Activated CD4-positive, alpha-beta T cell treated with anti-CD3 and anti-CD28 coated beads for 36 hours (primary cell): ENCODE measurements around the gene ZFAND3. TPM values are rescaled to one million over a fixed set of nuclear protein-coding genes. Genes with fewer than 3 reads are reported as not detected.

Experiments
- ATAC-seq: fragments of 200-7000 bp; cut with Tn5 transposase; one replicate; pipeline ENCODE4 v1.10.0; 2021; ENCODE audit warnings: mild to moderate bottlenecking, moderate library complexity
- CTCF ChIA-PET: fragments of 350-600 bp; sonication (Branson Sonifier 250); formaldehyde crosslinking; loops from one replicate; lab custom pipeline; 2021; ENCODE audit warnings: antibody characterized with exemption; lab: Charles Lee
- POLR2A ChIA-PET: fragments of 350-600 bp; sonication (Branson Sonifier 250); formaldehyde crosslinking; loops from one replicate; lab custom pipeline; 2021; ENCODE audit warnings: antibody characterized with exemption, inconsistent platforms; lab: Charles Lee
- DNase-seq: peaks from one replicate; pipeline ENCODE4 v3.0.0-alpha.2; 2020
- H3K27ac Mint-ChIP-seq: one replicate; pipeline ENCODE4 v1.8.0; 2021; ENCODE audit warnings: mixed read lengths
- H3K27me3 Mint-ChIP-seq: one replicate; pipeline ENCODE4 v1.8.0; 2021; ENCODE audit warnings: mixed read lengths
- H3K36me3 Mint-ChIP-seq: one replicate; pipeline ENCODE4 v1.8.0; 2021; ENCODE audit warnings: low read depth, mixed read lengths
- H3K4me1 Mint-ChIP-seq: one replicate; pipeline ENCODE4 v1.8.0; 2021; ENCODE audit warnings: mixed read lengths
- H3K4me3 Mint-ChIP-seq: one replicate; pipeline ENCODE4 v1.8.0; 2021; ENCODE audit warnings: mild to moderate bottlenecking, moderate library complexity, mixed read lengths
- H3K9me3 Mint-ChIP-seq: one replicate; pipeline ENCODE4 v1.8.0; 2021; ENCODE audit warnings: low read depth, mixed read lengths
- intact Hi-C, 2 experiments: fragments of 100-400 bp; cut with DNase I in 1 of 2; cut with micrococcal nuclease in 1 of 2; formaldehyde crosslinking; loops; one replicate each; pipeline versions ENCODE4 v1.14.2 to v1.15.1; 2022 to 2024; cut with DNase I, micrococcal nuclease
- total RNA-seq, 2 experiments: library from RNA; stranded (reverse); gene quantifications; one replicate each; pipeline ENCODE4 v1.2.3, GENCODE V29; 2021

The ZFAND3 gene
- total RNA-seq, 2 experiments from 2014 or later: 34.5 to 47.8 TPM

GRCh38 chr6:37897321-37897720 is 77.8 kb downstream of the ZFAND3 start:
- CTCF ChIA-PET: interaction anchor here (1.3 kb wide), 1 partner anchor 8 kb away, joined by 3 read pairs; no protein-coding TSS in a partner anchor
- H3K9me3 Mint-ChIP-seq: peaks cover 9% of the 10 kb centered on the region
- H3K4me1 Mint-ChIP-seq: peaks cover 40% of the 10 kb centered on the region
- H3K27ac Mint-ChIP-seq: no peak overlapping the region
- no peaks in the 10 kb centered on the region for H3K27me3 Mint-ChIP-seq
- peak; percentile 36 for ATAC-seq
- POLR2A ChIA-PET: no interaction called here
- intact Hi-C loops: no loop called here
- peaks cover 29% of the 10 kb centered on the region for H3K36me3 Mint-ChIP-seq
- H3K4me3 Mint-ChIP-seq: no peak overlapping the region
- DNase-seq: no peak

GRCh38 chr6:37897818-37898515 is 78.4 kb downstream of the ZFAND3 start:
- Mint-ChIP-seq H3K27ac (no peak overlapping the region), H3K27me3 (no peaks in the 10 kb centered on the region), H3K36me3 (peaks cover 22% of the 10 kb centered on the region), H3K4me1 (peaks cover 38% of the 10 kb centered on the region), H3K9me3 (peaks cover 9% of the 10 kb centered on the region), H3K4me3 (no peak overlapping the region)
- intact Hi-C loops: no loop called here
- CTCF ChIA-PET: interaction anchor here (1.3 kb wide), 1 partner anchor 8 kb away, joined by 3 read pairs; no protein-coding TSS in a partner anchor
- ATAC-seq: no peak
- POLR2A ChIA-PET: interaction anchor here (0.8 kb wide), 1 partner anchor 244 kb away, joined by 3 read pairs; no protein-coding TSS in a partner anchor
- no peak for DNase-seq

GRCh38 chr6:37903351-37904340 is 84.1 kb downstream of the ZFAND3 start:
- intact Hi-C loops: no loop called here
- CTCF ChIA-PET: interaction anchor here (0.8 to 1.6 kb wide), 3 partner anchors 32 to 85 kb away, joined by 3 to 5 read pairs (median 3); no protein-coding TSS in a partner anchor
- DNase-seq (no peak), ATAC-seq (no peak)
- peaks cover 10% of the 10 kb centered on the region for H3K36me3 Mint-ChIP-seq
- H3K9me3 Mint-ChIP-seq: no peaks in the 10 kb centered on the region
- POLR2A ChIA-PET: no interaction called here
- no peak overlapping the region for H3K4me3 Mint-ChIP-seq
- peaks cover 49% of the 10 kb centered on the region for H3K4me1 Mint-ChIP-seq
- H3K27me3 Mint-ChIP-seq: no peaks in the 10 kb centered on the region
- no peak overlapping the region for H3K27ac Mint-ChIP-seq

- H3K36me3 Mint-ChIP-seq: peaks cover 8% of the 10 kb centered on the region
- ChIA-PET POLR2A (no interaction called here), CTCF (interaction anchor here (1.6 kb wide), 1 partner anchor 86 kb away, joined by 3 read pairs; no protein-coding TSS in a partner anchor)
- H3K27me3 Mint-ChIP-seq: no peaks in the 10 kb centered on the region
- no peak overlapping the region for H3K27ac Mint-ChIP-seq
- H3K4me1 Mint-ChIP-seq: peaks cover 52% of the 10 kb centered on the region
- intact Hi-C loops: no loop called here
- H3K9me3 Mint-ChIP-seq: no peaks in the 10 kb centered on the region
- no peak for DNase-seq
- no peak overlapping the region for H3K4me3 Mint-ChIP-seq
- ATAC-seq: no peak
Observed at GRCh38 chr6:37904590-37904989, 85.1 kb downstream of the ZFAND3 start.

- Mint-ChIP-seq H3K36me3 (peaks cover 8% of the 10 kb centered on the region), H3K4me1 (peaks cover 59% of the 10 kb centered on the region), H3K9me3 (no peaks in the 10 kb centered on the region), H3K27ac (no peak overlapping the region), H3K27me3 (no peaks in the 10 kb centered on the region), H3K4me3 (no peak overlapping the region)
- POLR2A ChIA-PET: no interaction called here
- intact Hi-C loops: no loop called here
- ATAC-seq: no peak
- no peak for DNase-seq
- CTCF ChIA-PET: interaction anchor here (0.5 to 1.0 kb wide), 2 partner anchors 17 to 18 kb away, joined by 3 to 4 read pairs; no protein-coding TSS in a partner anchor
Observed at GRCh38 chr6:37906121-37906520, 86.6 kb downstream of the ZFAND3 start.

- DNase-seq (no peak), ATAC-seq (no peak)
- Mint-ChIP-seq H3K9me3 (no peaks in the 10 kb centered on the region), H3K4me3 (no peak overlapping the region), H3K36me3 (peaks cover 14% of the 10 kb centered on the region), H3K27me3 (no peaks in the 10 kb centered on the region), H3K4me1 (peaks cover 71% of the 10 kb centered on the region), H3K27ac (no peak overlapping the region)
- intact Hi-C loops: no loop called here
- POLR2A ChIA-PET: no interaction called here
- CTCF ChIA-PET: no interaction called here
Observed at GRCh38 chr6:37910998-37911397, 91.5 kb downstream of the ZFAND3 start.

GRCh38 chr6:37913210-37913609 is 93.7 kb downstream of the ZFAND3 start:
- ATAC-seq: peak; percentile 81
- H3K36me3 Mint-ChIP-seq: peaks cover 9% of the 10 kb centered on the region
- peaks cover 55% of the 10 kb centered on the region for H3K4me1 Mint-ChIP-seq
- H3K4me3 Mint-ChIP-seq: no peak overlapping the region
- H3K9me3 Mint-ChIP-seq: no peaks in the 10 kb centered on the region
- H3K27me3 Mint-ChIP-seq: no peaks in the 10 kb centered on the region
- no peak for DNase-seq
- ChIA-PET POLR2A (no interaction called here), CTCF (interaction anchor here (0.6 to 0.7 kb wide), 2 partner anchors 343 to 398 kb away, joined by 3 read pairs; no protein-coding TSS in a partner anchor)
- intact Hi-C loops: loop anchor here in 1 of 2 experiments (1.0 to 2.0 kb wide), 2 partner anchors 46 to 71 kb away; no protein-coding TSS in a partner anchor
- H3K27ac Mint-ChIP-seq: no peak overlapping the region

- intact Hi-C loops: no loop called here
- H3K36me3 Mint-ChIP-seq: peaks cover 9% of the 10 kb centered on the region
- no peaks in the 10 kb centered on the region for H3K27me3 Mint-ChIP-seq
- H3K4me3 Mint-ChIP-seq: no peak overlapping the region
- peaks cover 54% of the 10 kb centered on the region for H3K4me1 Mint-ChIP-seq
- no peak overlapping the region for H3K27ac Mint-ChIP-seq
- no peak for DNase-seq
- ChIA-PET CTCF (interaction anchor here (0.6 to 1.3 kb wide), 4 partner anchors 13 to 107 kb away, joined by 3 to 5 read pairs (median 4); no protein-coding TSS in a partner anchor), POLR2A (no interaction called here)
- H3K9me3 Mint-ChIP-seq: no peaks in the 10 kb centered on the region
- no peak for ATAC-seq
Observed at GRCh38 chr6:37915463-37915862, 95.9 kb downstream of the ZFAND3 start.

GRCh38 chr6:37916149-37916548 is 96.6 kb downstream of the ZFAND3 start:
- Mint-ChIP-seq H3K4me1 (peaks cover 54% of the 10 kb centered on the region), H3K36me3 (peaks cover 9% of the 10 kb centered on the region), H3K27me3 (no peaks in the 10 kb centered on the region), H3K27ac (no peak overlapping the region), H3K4me3 (no peak overlapping the region), H3K9me3 (no peaks in the 10 kb centered on the region)
- no peak for ATAC-seq
- intact Hi-C loops: no loop called here
- ChIA-PET CTCF (interaction anchor here (0.6 kb wide), 1 partner anchor 106 kb away, joined by 3 read pairs; no protein-coding TSS in a partner anchor), POLR2A (interaction anchor here (1.3 kb wide), 1 partner anchor 98 kb away, joined by 4 read pairs; no protein-coding TSS in a partner anchor)
- no peak for DNase-seq

- intact Hi-C loops: no loop called here
Observed at GRCh38 chr6:37916675-37917074, 97.1 kb downstream of the ZFAND3 start.

GRCh38 chr6:37917566-37917965 is 98.0 kb downstream of the ZFAND3 start:
- ATAC-seq: no peak
- Mint-ChIP-seq H3K27me3 (no peaks in the 10 kb centered on the region), H3K4me1 (peaks cover 43% of the 10 kb centered on the region), H3K9me3 (no peaks in the 10 kb centered on the region), H3K36me3 (peaks cover 9% of the 10 kb centered on the region), H3K27ac (no peak overlapping the region), H3K4me3 (no peak overlapping the region)
- ChIA-PET POLR2A (no interaction called here), CTCF (no interaction called here)
- intact Hi-C loops: no loop called here
- no peak for DNase-seq

More at GRCh38 chr6:37916675-37917074, 97.1 kb downstream of the ZFAND3 start:
- H3K27ac Mint-ChIP-seq: no peak overlapping the region
- no peaks in the 10 kb centered on the region for H3K27me3 Mint-ChIP-seq
- H3K36me3 Mint-ChIP-seq: peaks cover 9% of the 10 kb centered on the region
- ChIA-PET POLR2A (interaction anchor here (1.3 kb wide), 1 partner anchor 98 kb away, joined by 4 read pairs; no protein-coding TSS in a partner anchor), CTCF (no interaction called here)
- peaks cover 50% of the 10 kb centered on the region for H3K4me1 Mint-ChIP-seq
- no peak overlapping the region for H3K4me3 Mint-ChIP-seq
- DNase-seq (no peak), ATAC-seq (no peak)
- H3K9me3 Mint-ChIP-seq: no peaks in the 10 kb centered on the region
